ENCODE data around the gene ARF4.

The ARF4 gene

GRCh38 chr3:57556459-57557084, 40.6 kb downstream of the ARF4 start:
- H3K27me3 Mint-ChIP-seq = no peaks in the 10 kb centered on the region
- H3K36me3 Mint-ChIP-seq = peaks cover 8% of the 10 kb centered on the region
- peak overlapping the region; percentile 100 for H3K27ac Mint-ChIP-seq
- H3K9me3 Mint-ChIP-seq (ENCODE audit: low read depth) = no peaks in the 10 kb centered on the region
- peak overlapping the region; percentile 98 for H3K4me3 Mint-ChIP-seq
- peaks cover 44% of the 10 kb centered on the region for H3K4me1 Mint-ChIP-seq (ENCODE audit: low read depth)

GRCh38 chr3:57555738-57556458, 41.2 kb downstream of the ARF4 start, which contains the start of gene PDE12:
Gene PDE12 (plus strand): TSS chr3:57556274. CDS start chr3:57556380, 106 bp downstream.
- no peaks in the 10 kb centered on the region for H3K27me3 Mint-ChIP-seq
- no peaks in the 10 kb centered on the region for H3K9me3 Mint-ChIP-seq (ENCODE audit: low read depth)
- peaks cover 39% of the 10 kb centered on the region for H3K4me1 Mint-ChIP-seq (ENCODE audit: low read depth)
- H3K4me3 Mint-ChIP-seq = peak within 1 kb of the TSS; percentile 98
- H3K27ac Mint-ChIP-seq = peak within 1 kb of the TSS; percentile 100
- peaks cover 8% of the 10 kb centered on the region for H3K36me3 Mint-ChIP-seq

- H3K4me1 Mint-ChIP-seq (ENCODE audit: low read depth) = peaks cover 34% of the 10 kb centered on the region
Observed at GRCh38 chr3:57555306-57555705, 41.8 kb downstream of the ARF4 start.

GRCh38 chr3:57546616-57547015, 50.5 kb downstream of the ARF4 start:
- Mint-ChIP-seq H3K9me3 (ENCODE audit: low read depth) (no peaks in the 10 kb centered on the region), H3K27ac (no peak overlapping the region), H3K4me1 (ENCODE audit: low read depth) (peaks cover 9% of the 10 kb centered on the region), H3K4me3 (no peak overlapping the region), H3K36me3 (peaks cover 3% of the 10 kb centered on the region), H3K27me3 (no peaks in the 10 kb centered on the region)

More at GRCh38 chr3:57555306-57555705, 41.8 kb downstream of the ARF4 start:
- Mint-ChIP-seq H3K27me3 (no peaks in the 10 kb centered on the region), H3K27ac (peak overlapping the region; percentile 100), H3K4me3 (peak overlapping the region; percentile 98), H3K36me3 (peaks cover 6% of the 10 kb centered on the region), H3K9me3 (ENCODE audit: low read depth) (no peaks in the 10 kb centered on the region)

GRCh38 chr3:57545636-57546268, 51.4 kb downstream of the ARF4 start:
- H3K9me3 Mint-ChIP-seq (ENCODE audit: low read depth) = no peaks in the 10 kb centered on the region
- no peak overlapping the region for H3K4me3 Mint-ChIP-seq
- peaks cover 3% of the 10 kb centered on the region for H3K36me3 Mint-ChIP-seq
- no peaks in the 10 kb centered on the region for H3K27me3 Mint-ChIP-seq
- H3K27ac Mint-ChIP-seq = no peak overlapping the region
- peaks cover 9% of the 10 kb centered on the region for H3K4me1 Mint-ChIP-seq (ENCODE audit: low read depth)

- H3K27me3 Mint-ChIP-seq = no peaks in the 10 kb centered on the region
- H3K36me3 Mint-ChIP-seq = peaks cover 3% of the 10 kb centered on the region
- H3K4me1 Mint-ChIP-seq (ENCODE audit: low read depth) = peaks cover 9% of the 10 kb centered on the region
- no peaks in the 10 kb centered on the region for H3K9me3 Mint-ChIP-seq (ENCODE audit: low read depth)
- no peak within 1 kb of the TSS for H3K4me3 Mint-ChIP-seq
- H3K27ac Mint-ChIP-seq = no peak within 1 kb of the TSS
Observed at GRCh38 chr3:57544181-57545125, 52.7 kb downstream of the ARF4 start, which contains the start of gene DNAH12. Gene DNAH12 (minus strand): TSS chr3:57544344. CDS start chr3:57542870, 1,474 bp downstream.

GRCh38 chr3:57538465-57538864, 58.7 kb downstream of the ARF4 start:
- peaks cover 3% of the 10 kb centered on the region for H3K36me3 Mint-ChIP-seq
- no peaks in the 10 kb centered on the region for H3K4me1 Mint-ChIP-seq (ENCODE audit: low read depth)
- no peak overlapping the region for H3K4me3 Mint-ChIP-seq
- H3K27ac Mint-ChIP-seq = no peak overlapping the region
- H3K27me3 Mint-ChIP-seq = no peaks in the 10 kb centered on the region
- peaks cover 6% of the 10 kb centered on the region for H3K9me3 Mint-ChIP-seq (ENCODE audit: low read depth)

GRCh38 chr3:57530071-57530608, 67.0 kb downstream of the ARF4 start:
- Mint-ChIP-seq H3K4me3 (no peak overlapping the region), H3K27me3 (peaks cover 5% of the 10 kb centered on the region), H3K4me1 (ENCODE audit: low read depth) (no peaks in the 10 kb centered on the region), H3K9me3 (ENCODE audit: low read depth) (peaks cover 5% of the 10 kb centered on the region), H3K36me3 (peaks cover 2% of the 10 kb centered on the region), H3K27ac (no peak overlapping the region)

Data from activated naive CD8-positive, alpha-beta T cell (primary cell).